ENCODE measurements around the gene SMAGP.

The SMAGP gene

GRCh38 chr12:51202718-51203117 is 67.5 kb downstream of the SMAGP start:
- no peak for DNase-seq (ENCODE audit: low read depth, low spot score)
- CTCF ChIA-PET, result no interaction called here
- H3K4me3 ChIP-seq (ENCODE audit: low read depth, low read length), result no peak overlapping the region
- POLR2A ChIA-PET, result no interaction called here
- TF ChIP-seq CTCF (IDR thresholded peaks at IDR 0.05; ENCODE audit: insufficient read depth, low read length, missing control alignments), result no peak

GRCh38 chr12:51200806-51201205 is 69.4 kb downstream of the SMAGP start:
- POLR2A ChIA-PET, result interaction anchor here (0.6 kb wide), 1 partner anchor 81 kb away, joined by 3 read pairs; no protein-coding TSS in a partner anchor
- CTCF ChIA-PET, result no interaction called here
- DNase-seq (ENCODE audit: low read depth, low spot score), result no peak
- no peak for TF ChIP-seq CTCF (IDR thresholded peaks at IDR 0.05; ENCODE audit: insufficient read depth, low read length, missing control alignments)
- H3K4me3 ChIP-seq (ENCODE audit: low read depth, low read length), result no peak overlapping the region

GRCh38 chr12:51200156-51200555 is 70.1 kb downstream of the SMAGP start:
- no peak for DNase-seq (ENCODE audit: low read depth, low spot score)
- TF ChIP-seq CTCF (IDR thresholded peaks at IDR 0.05; ENCODE audit: insufficient read depth, low read length, missing control alignments), result no peak
- ChIA-PET POLR2A (interaction anchor here (0.5 kb wide), 1 partner anchor 117 kb away, joined by 3 read pairs; the partner anchor contains the start of gene CSRNP2), CTCF (no interaction called here)
- no peak overlapping the region for H3K4me3 ChIP-seq (ENCODE audit: low read depth, low read length)

- DNase-seq (ENCODE audit: low read depth, low spot score), result no peak
- ChIA-PET CTCF (no interaction called here), POLR2A (interaction anchor here (0.5 kb wide), 1 partner anchor 116 kb away, joined by 3 read pairs; the partner anchor contains the start of gene CSRNP2)
- H3K4me3 ChIP-seq (ENCODE audit: low read depth, low read length), result no peak overlapping the region
- no peak for TF ChIP-seq CTCF (IDR thresholded peaks at IDR 0.05; ENCODE audit: insufficient read depth, low read length, missing control alignments)
Observed at GRCh38 chr12:51199366-51199945, 70.8 kb downstream of the SMAGP start.

- TF ChIP-seq CTCF (IDR thresholded peaks at IDR 0.05; ENCODE audit: insufficient read depth, low read length, missing control alignments), result no peak
- POLR2A ChIA-PET, result no interaction called here
- no peak for DNase-seq (ENCODE audit: low read depth, low spot score)
- H3K4me3 ChIP-seq (ENCODE audit: low read depth, low read length), result no peak overlapping the region
- CTCF ChIA-PET, result no interaction called here
Observed at GRCh38 chr12:51198568-51199365, 71.4 kb downstream of the SMAGP start.
